Vagina (tissue), 2 donors: ENCODE results near the gene C3.
A peak's percentile ranks its signal among the peaks of the same experiment; 100 is the strongest.

Experiments
- POLR2A ChIP-seq, 2 donors: fragments of 450-650 bp; IDR thresholded peaks; one replicate each; pipeline ENCODE4 v1.6.1; 2017; ENCODE audit warnings: antibody characterized with exemption in 2 of 2, mild to moderate bottlenecking in 2 of 2, moderate library complexity in 2 of 2
- POLR2AphosphoS5 ChIP-seq, 2 donors: sonication (generic); formaldehyde crosslinking; IDR thresholded peaks; one replicate each; pipeline ENCODE4 v1.9.0; 2017; ENCODE audit warnings: antibody characterized with exemption in 2 of 2, mild to moderate bottlenecking in 2 of 2, low read depth in 1 of 2; ENCODE audit not compliant: insufficient read depth in 1 of 2
- TF ChIP-seq, protein P1 (sequence below), 3 experiments: fragments of 450-650 bp in 2 of 3; fragments of 200-600 bp in 1 of 3; sonication (generic) in 1 of 3; IDR thresholded peaks; one replicate each; pipeline ENCODE4 v1.5.1; 2017 to 2019; ENCODE audit warnings: antibody characterized with exemption in 3 of 3, mild to moderate bottlenecking in 2 of 3, moderate library complexity in 2 of 3

DNA sequence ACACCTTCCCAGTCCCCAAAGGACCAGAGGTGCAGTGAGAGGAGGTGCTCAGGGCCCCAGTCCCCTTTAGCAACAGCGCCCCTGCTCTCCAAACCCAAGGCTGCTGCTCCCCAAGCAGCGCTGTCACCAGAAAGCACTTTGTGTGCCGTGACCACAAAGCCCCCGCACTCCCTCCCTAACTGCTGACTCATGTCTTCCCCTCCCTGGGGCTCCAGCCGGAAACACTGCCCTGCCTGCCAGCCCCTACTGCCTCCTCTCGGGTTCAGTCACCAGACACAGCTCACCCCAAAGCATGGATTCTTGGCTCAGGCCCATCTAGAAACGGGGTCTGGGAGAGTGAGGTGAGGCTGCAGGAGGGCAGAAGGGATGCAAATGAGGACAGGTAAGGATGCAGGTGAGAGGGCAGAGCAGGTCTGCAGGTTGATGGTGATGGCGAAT is 45.6 kb downstream of the C3 start:
- TF ChIP-seq POLR2A (IDR thresholded peaks at IDR 0.05) (no peak), POLR2AphosphoS5 (IDR thresholded peaks at IDR 0.05; ENCODE audit: insufficient read depth in 1 of 2, low read depth in 1 of 2) (peak in 1 of 2 donors; percentile 63)
- TF ChIP-seq, protein P1, sequence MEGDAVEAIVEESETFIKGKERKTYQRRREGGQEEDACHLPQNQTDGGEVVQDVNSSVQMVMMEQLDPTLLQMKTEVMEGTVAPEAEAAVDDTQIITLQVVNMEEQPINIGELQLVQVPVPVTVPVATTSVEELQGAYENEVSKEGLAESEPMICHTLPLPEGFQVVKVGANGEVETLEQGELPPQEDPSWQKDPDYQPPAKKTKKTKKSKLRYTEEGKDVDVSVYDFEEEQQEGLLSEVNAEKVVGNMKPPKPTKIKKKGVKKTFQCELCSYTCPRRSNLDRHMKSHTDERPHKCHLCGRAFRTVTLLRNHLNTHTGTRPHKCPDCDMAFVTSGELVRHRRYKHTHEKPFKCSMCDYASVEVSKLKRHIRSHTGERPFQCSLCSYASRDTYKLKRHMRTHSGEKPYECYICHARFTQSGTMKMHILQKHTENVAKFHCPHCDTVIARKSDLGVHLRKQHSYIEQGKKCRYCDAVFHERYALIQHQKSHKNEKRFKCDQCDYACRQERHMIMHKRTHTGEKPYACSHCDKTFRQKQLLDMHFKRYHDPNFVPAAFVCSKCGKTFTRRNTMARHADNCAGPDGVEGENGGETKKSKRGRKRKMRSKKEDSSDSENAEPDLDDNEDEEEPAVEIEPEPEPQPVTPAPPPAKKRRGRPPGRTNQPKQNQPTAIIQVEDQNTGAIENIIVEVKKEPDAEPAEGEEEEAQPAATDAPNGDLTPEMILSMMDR (IDR thresholded peaks at IDR 0.05), result no peak
